ENCODE measurements around the gene CRACR2B.

CRACR2B gene

DNA sequence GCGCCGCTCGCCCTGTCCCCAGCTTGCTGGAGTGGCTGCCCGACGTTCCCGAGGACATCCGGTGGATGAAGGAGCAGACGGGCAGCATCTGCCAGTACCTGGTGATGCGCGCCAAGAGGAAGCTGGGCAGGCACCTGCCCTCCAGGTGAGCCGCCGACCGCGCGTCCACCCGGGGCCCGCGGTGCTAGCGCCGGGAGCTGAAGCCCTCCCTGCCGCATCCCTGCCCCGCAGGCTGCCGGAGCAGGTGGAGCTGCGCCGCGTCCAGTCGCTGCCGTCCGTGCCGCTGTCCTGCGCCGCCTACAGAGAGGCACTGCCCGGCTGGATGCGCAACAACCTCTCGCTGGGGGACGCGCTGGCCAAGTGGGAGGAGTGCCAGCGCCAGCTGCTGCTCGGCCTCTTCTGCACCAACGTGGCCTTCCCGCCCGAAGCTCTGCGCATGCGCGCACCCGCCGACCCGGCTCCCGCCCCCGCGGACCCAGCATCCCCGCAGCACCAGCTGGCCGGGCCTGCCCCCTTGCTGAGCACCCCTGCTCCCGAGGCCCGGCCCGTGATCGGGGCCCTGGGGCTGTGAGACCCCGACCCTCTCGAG lies 3.3 kb upstream of the CRACR2B start:
- no peak for DNase-seq (ENCODE audit: extremely low spot score)
- ChIA-PET POLR2A (interaction anchor here (1.8 kb wide), 1 partner anchor 10 kb away, joined by 4 read pairs; no protein-coding TSS in a partner anchor), CTCF (no interaction called here)
- TF ChIP-seq FOXA1 (IDR thresholded peaks at IDR 0.05) = no peak
- no peak for TF ChIP-seq SUZ12 (IDR thresholded peaks at IDR 0.05)
- no peak for TF ChIP-seq FOXM1 (IDR thresholded peaks at IDR 0.05; ENCODE audit: borderline replicate concordance)
- TF ChIP-seq, protein P1, sequence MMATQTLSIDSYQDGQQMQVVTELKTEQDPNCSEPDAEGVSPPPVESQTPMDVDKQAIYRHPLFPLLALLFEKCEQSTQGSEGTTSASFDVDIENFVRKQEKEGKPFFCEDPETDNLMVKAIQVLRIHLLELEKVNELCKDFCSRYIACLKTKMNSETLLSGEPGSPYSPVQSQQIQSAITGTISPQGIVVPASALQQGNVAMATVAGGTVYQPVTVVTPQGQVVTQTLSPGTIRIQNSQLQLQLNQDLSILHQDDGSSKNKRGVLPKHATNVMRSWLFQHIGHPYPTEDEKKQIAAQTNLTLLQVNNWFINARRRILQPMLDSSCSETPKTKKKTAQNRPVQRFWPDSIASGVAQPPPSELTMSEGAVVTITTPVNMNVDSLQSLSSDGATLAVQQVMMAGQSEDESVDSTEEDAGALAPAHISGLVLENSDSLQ (IDR thresholded peaks at IDR 0.05) = no peak
- no peak for TF ChIP-seq NFRKB (IDR thresholded peaks at IDR 0.05)
- no peak for TF ChIP-seq CTBP1 (IDR thresholded peaks at IDR 0.05; ENCODE audit: borderline replicate concordance)
- TF ChIP-seq ZNF384 (IDR thresholded peaks at IDR 0.05) = no peak

GRCh38 chr11:824942-825341 lies 2.8 kb upstream of the CRACR2B start:
- POLR2A ChIA-PET = interaction anchor here (1.8 kb wide), 1 partner anchor 9 kb away, joined by 4 read pairs; no protein-coding TSS in a partner anchor
- CTCF ChIA-PET = no interaction called here

DNA sequence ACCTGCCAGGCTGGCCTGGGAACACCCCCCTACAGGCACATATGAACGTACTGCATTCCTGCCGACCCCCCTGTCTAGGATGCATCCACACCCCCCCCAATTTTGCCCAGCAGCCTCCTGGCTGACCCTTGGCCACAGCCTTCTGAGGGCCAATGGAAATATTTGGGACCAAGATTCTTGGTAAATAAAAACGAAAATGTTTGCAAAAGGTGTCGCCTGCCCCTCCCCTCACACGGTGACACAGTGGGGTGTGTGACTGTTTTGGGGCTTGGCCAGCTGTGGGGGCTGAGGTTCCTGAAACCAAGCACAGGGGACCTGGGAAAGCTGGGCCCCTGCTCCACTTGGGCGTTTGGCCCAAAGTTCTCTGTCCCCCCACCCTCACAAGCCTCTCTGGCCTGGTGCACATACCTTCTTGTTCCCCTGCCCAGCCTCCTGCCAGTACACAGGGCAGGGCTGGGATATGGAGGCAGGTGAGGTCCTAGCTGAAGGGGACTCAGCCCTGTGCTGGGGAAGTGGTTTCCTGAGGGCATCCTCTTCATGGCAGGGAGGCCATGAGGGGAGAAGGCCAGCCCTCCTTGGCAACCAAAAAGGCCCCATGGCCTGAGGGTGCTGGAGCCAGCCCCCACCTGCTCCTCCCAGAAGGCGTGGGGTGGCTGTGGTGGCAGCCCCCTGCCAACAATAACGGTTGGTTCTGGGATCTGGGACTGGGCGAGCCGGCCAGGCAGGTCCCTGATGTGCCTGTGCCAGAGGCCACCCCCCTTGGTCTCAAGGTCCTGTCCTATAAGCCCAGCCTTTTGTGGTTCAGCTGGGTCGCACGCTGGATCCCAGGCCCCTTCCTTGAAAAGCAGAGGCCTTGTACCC lies 2.1 kb upstream of the CRACR2B start:
- ChIA-PET POLR2A (interaction anchor here (0.9 to 1.8 kb wide), 2 partner anchors 9 to 16 kb away, joined by 3 to 4 read pairs; no protein-coding TSS in a partner anchor), CTCF (no interaction called here)
- no peak for DNase-seq (ENCODE audit: extremely low spot score)
- TF ChIP-seq FOXM1 (IDR thresholded peaks at IDR 0.05; ENCODE audit: borderline replicate concordance) = no peak
- no peak for TF ChIP-seq NFRKB (IDR thresholded peaks at IDR 0.05)
- no peak for TF ChIP-seq CTBP1 (IDR thresholded peaks at IDR 0.05; ENCODE audit: borderline replicate concordance)
- no peak for TF ChIP-seq FOXA1 (IDR thresholded peaks at IDR 0.05)
- TF ChIP-seq SUZ12 (IDR thresholded peaks at IDR 0.05) = no peak
- TF ChIP-seq ELF4 (IDR thresholded peaks at IDR 0.05) = no peak
- TF ChIP-seq, protein P1 (IDR thresholded peaks at IDR 0.05) = no peak
- no peak for TF ChIP-seq LEF1 (IDR thresholded peaks at IDR 0.05; ENCODE audit: borderline replicate concordance)
- no peak for TF ChIP-seq FOXK2 (IDR thresholded peaks at IDR 0.05)
- TF ChIP-seq ARNT (IDR thresholded peaks at IDR 0.05) = no peak
- no peak for TF ChIP-seq TARDBP (IDR thresholded peaks at IDR 0.05)
- no peak for TF ChIP-seq BHLHE40 (IDR thresholded peaks at IDR 0.05; ENCODE audit: borderline replicate concordance)
- TF ChIP-seq ZNF384 (IDR thresholded peaks at IDR 0.05) = no peak
- no peak for TF ChIP-seq SP1 (IDR thresholded peaks at IDR 0.05)
- no peak for TF ChIP-seq L3MBTL2 (conservative IDR thresholded peaks at IDR 0.05)

More at GRCh38 chr11:824942-825341, 2.8 kb upstream of the CRACR2B start:
- TF ChIP-seq FOXK2 (IDR thresholded peaks at IDR 0.05) (no peak), BHLHE40 (IDR thresholded peaks at IDR 0.05; ENCODE audit: borderline replicate concordance) (no peak), NFRKB (IDR thresholded peaks at IDR 0.05) (no peak), FOXM1 (IDR thresholded peaks at IDR 0.05; ENCODE audit: borderline replicate concordance) (no peak), L3MBTL2 (conservative IDR thresholded peaks at IDR 0.05) (no peak), ELF4 (IDR thresholded peaks at IDR 0.05) (no peak), CTBP1 (IDR thresholded peaks at IDR 0.05; ENCODE audit: borderline replicate concordance) (no peak), SUZ12 (IDR thresholded peaks at IDR 0.05) (no peak)
- no peak for DNase-seq (ENCODE audit: extremely low spot score)

DNA sequence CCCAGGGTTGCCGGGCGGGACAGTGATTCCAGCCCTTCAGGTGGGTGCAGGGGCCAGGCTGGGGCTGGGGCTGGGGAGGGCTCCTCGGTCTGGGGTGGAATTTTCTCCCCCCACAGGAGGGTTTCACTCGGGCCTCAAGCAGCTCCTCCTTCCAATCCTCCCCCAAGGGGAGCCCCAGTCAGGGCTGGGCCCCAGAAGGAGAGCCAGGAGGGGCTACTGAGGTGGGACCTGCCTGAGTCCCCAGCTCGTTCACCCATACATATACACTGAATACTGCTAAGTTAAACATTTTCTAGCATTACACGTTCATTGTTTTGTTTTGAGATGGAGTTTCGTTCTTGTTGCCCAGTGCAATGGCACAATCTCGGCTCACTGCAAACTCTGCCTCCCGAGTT lies 1.5 kb upstream of the CRACR2B start:
- POLR2A ChIA-PET = interaction anchor here (0.9 kb wide), 1 partner anchor 17 kb away, joined by 3 read pairs; no protein-coding TSS in a partner anchor
- DNase-seq (ENCODE audit: extremely low spot score) = no peak
- CTCF ChIA-PET = no interaction called here
- TF ChIP-seq LEF1 (IDR thresholded peaks at IDR 0.05; ENCODE audit: borderline replicate concordance) (no peak), SP1 (IDR thresholded peaks at IDR 0.05) (no peak), ELF4 (IDR thresholded peaks at IDR 0.05) (no peak), FOXK2 (IDR thresholded peaks at IDR 0.05) (no peak), HDGF (IDR thresholded peaks at IDR 0.05; ENCODE audit: borderline replicate concordance) (no peak), ZNF384 (IDR thresholded peaks at IDR 0.05) (no peak), L3MBTL2 (conservative IDR thresholded peaks at IDR 0.05) (no peak), ARNT (IDR thresholded peaks at IDR 0.05) (no peak), NFRKB (IDR thresholded peaks at IDR 0.05) (no peak), CTBP1 (IDR thresholded peaks at IDR 0.05; ENCODE audit: borderline replicate concordance) (no peak), FOXA1 (IDR thresholded peaks at IDR 0.05) (no peak)
- TF ChIP-seq, protein P1 (IDR thresholded peaks at IDR 0.05) = no peak

GRCh38 chr11:826836-827145 lies 928 bp upstream of the CRACR2B start:
- CTCF ChIA-PET = no interaction called here
- POLR2A ChIA-PET = interaction anchor here (1.1 kb wide), 1 partner anchor 21 kb away, joined by 3 read pairs; no protein-coding TSS in a partner anchor
- TF ChIP-seq ELF4 (IDR thresholded peaks at IDR 0.05) (no peak), FOXM1 (IDR thresholded peaks at IDR 0.05; ENCODE audit: borderline replicate concordance) (no peak), BHLHE40 (IDR thresholded peaks at IDR 0.05; ENCODE audit: borderline replicate concordance) (no peak), CTBP1 (IDR thresholded peaks at IDR 0.05; ENCODE audit: borderline replicate concordance) (no peak), TARDBP (IDR thresholded peaks at IDR 0.05) (no peak), ZNF384 (IDR thresholded peaks at IDR 0.05) (no peak), FOXK2 (IDR thresholded peaks at IDR 0.05) (no peak), HDGF (IDR thresholded peaks at IDR 0.05; ENCODE audit: borderline replicate concordance) (no peak), FOXA1 (IDR thresholded peaks at IDR 0.05) (no peak), L3MBTL2 (conservative IDR thresholded peaks at IDR 0.05) (no peak), ARNT (IDR thresholded peaks at IDR 0.05) (no peak), NFRKB (IDR thresholded peaks at IDR 0.05) (no peak), SUZ12 (IDR thresholded peaks at IDR 0.05) (no peak)
- TF ChIP-seq, protein P1 (IDR thresholded peaks at IDR 0.05) = no peak
- DNase-seq (ENCODE audit: extremely low spot score) = no peak

Data from HEK293T (cell line).